K562 (cell line): ENCODE measurements around the gene CUX1. TPM values are rescaled to one million over a fixed set of nuclear protein-coding genes. Genes with fewer than 3 reads are reported as not detected.

Experiments used
- ATAC-seq: fragments of 200-7000 bp; cut with Tn5 transposase; 3 replicates; pipeline ENCODE4 v1.9.1; 2020; ENCODE audit warnings: moderate library complexity
- BruUV-seq: library from RNA; stranded (reverse); fragments of 400-500 nt; replicated peaks from 2 replicates; lab custom pipeline; 2021; lab: Mats Ljungman, UMichigan
- CTCF ChIA-PET: fragments of 300-600 bp; formaldehyde crosslinking; extraction: SDS; loops from one replicate; lab custom pipeline; 2021; ENCODE audit warnings: low intra/inter-chr PET ratio; lab: Yijun Ruan, JAX
- POLR2A ChIA-PET: fragments of 300-600, 350-650 bp; sonication (Branson Sonifier 250); formaldehyde crosslinking; extraction: SDS; loops from one replicate; lab custom pipeline; 2021; ENCODE audit warnings: antibody characterized with exemption, inconsistent platforms; lab: Yijun Ruan, JAX
- DNase-seq, 4 experiments: peaks; one replicate each; pipeline versions ENCODE4 v3.0.0 to v3.0.0-alpha.2; 2011 to 2018; ENCODE audit warnings: low spot score in 3 of 4, mixed read lengths in 3 of 4; ENCODE audit errors: extremely low read depth in 1 of 4
- FAIRE-seq: peaks from 2 replicates; lab custom pipeline; 2011; peaks lifted over from hg19 to GRCh38; lab: Jason Lieb, UNC
- H2AFZ ChIP-seq: 2 replicates; pipeline ENCODE4 v1.6.0; 2011; ENCODE audit warnings: low read depth, low read length, control low read depth, inconsistent platforms
- H3K27ac ChIP-seq: fragments of 200-600 bp; 3 replicates; pipeline ENCODE4 v1.8.0; 2011; ENCODE audit warnings: low read depth, mild to moderate bottlenecking, control low read depth, inconsistent platforms, low read length, moderate library complexity, mixed read lengths; ENCODE audit errors: extremely low read depth
- H3K27me3 ChIP-seq, 2 experiments: fragments of 300-600 bp in 1 of 2; 2 replicates in 1 of 2; 3 replicates in 1 of 2; pipeline versions ENCODE4 v1.6.0 to v1.8.0; 2011; ENCODE audit warnings: inconsistent platforms in 2 of 2, low read length in 2 of 2, mild to moderate bottlenecking in 1 of 2, mixed read lengths in 1 of 2, moderate library complexity in 1 of 2; ENCODE audit not compliant: control insufficient read depth in 2 of 2, insufficient read depth in 2 of 2
- H3K36me3 ChIP-seq: fragments of 300-600 bp; 3 replicates; pipeline ENCODE4 v1.8.0; 2011; ENCODE audit warnings: mild to moderate bottlenecking, low read length, inconsistent platforms; ENCODE audit not compliant: control insufficient read depth, insufficient read depth
- H3K4me1 ChIP-seq, 2 experiments: fragments of 200-600 bp in 1 of 2; replicated peaks in 1 of 2; 2 replicates in 1 of 2; 3 replicates in 1 of 2; pipeline versions ENCODE4 v1.5.1 to v1.8.0; 2011; ENCODE audit warnings: inconsistent platforms in 2 of 2, low read length in 2 of 2, mild to moderate bottlenecking in 1 of 2, mixed read lengths in 1 of 2, moderate library complexity in 1 of 2; ENCODE audit not compliant: control insufficient read depth in 2 of 2, insufficient read depth in 2 of 2
- H3K4me2 ChIP-seq: 2 replicates; pipeline ENCODE4 v1.6.1; 2011; ENCODE audit warnings: low read length, control low read depth, inconsistent platforms, mixed read lengths; ENCODE audit not compliant: insufficient read depth
- H3K4me3 ChIP-seq: fragments of 200-600 bp; sonication (generic), shearing (Covaris generic); 2 replicates; pipeline ENCODE4 v1.5.1; 2016; ENCODE audit warnings: control low read depth, inconsistent platforms
- H3K79me2 ChIP-seq: fragments of 200-600 bp; 3 replicates; pipeline ENCODE4 v1.8.0; 2011; ENCODE audit warnings: low read length, inconsistent platforms; ENCODE audit not compliant: control insufficient read depth, insufficient read depth
- H3K9ac ChIP-seq, 2 experiments: 2 replicates each; pipeline versions ENCODE4 v1.6.0 to v1.6.1; 2011; ENCODE audit warnings: low read depth in 2 of 2, low read length in 2 of 2, control low read depth in 1 of 2, inconsistent platforms in 1 of 2, mild to moderate bottlenecking in 1 of 2, mixed read lengths in 1 of 2; ENCODE audit not compliant: insufficient read depth in 1 of 2
- H3K9me1 ChIP-seq: one replicate; pipeline ENCODE4 v1.6.0; 2011; ENCODE audit warnings: inconsistent platforms, mild to moderate bottlenecking, low read length, moderate library complexity; ENCODE audit not compliant: control insufficient read depth, insufficient read depth
- H3K9me3 ChIP-seq: replicated peaks from 2 replicates; pipeline ENCODE4 v1.5.1; 2011; ENCODE audit warnings: low read depth, low read length, inconsistent platforms; ENCODE audit not compliant: control insufficient read depth, insufficient read depth
- H4K20me1 ChIP-seq: replicated peaks from 2 replicates; pipeline ENCODE4 v1.6.1; 2011; ENCODE audit warnings: low read length, inconsistent platforms, mixed read lengths; ENCODE audit not compliant: control insufficient read depth, insufficient read depth
- NFATC3 ChIP-seq: fragments of 450-650 bp; IDR thresholded peaks from 2 replicates; pipeline ENCODE4 v1.6.1; 2017; ENCODE audit warnings: mild to moderate bottlenecking
- PRDM10 ChIP-seq: fragments of 450-650 bp; IDR thresholded peaks from 2 replicates; pipeline ENCODE4 v1.6.1; 2018; ENCODE audit not compliant: partially characterized antibody
- PRPF4 ChIP-seq: fragments of 200-400 bp; formaldehyde crosslinking; IDR thresholded peaks from one replicate; pipeline ENCODE4 v1.6.1; 2017; ENCODE audit warnings: low read length, low read depth, mild to moderate bottlenecking; ENCODE audit not compliant: insufficient read depth, poor library complexity, severe bottlenecking
- RBM34 ChIP-seq: fragments of 200-400 bp; formaldehyde crosslinking; IDR thresholded peaks from 2 replicates; pipeline ENCODE4 v1.6.1; 2018; ENCODE audit warnings: low read length, borderline replicate concordance; ENCODE audit not compliant: insufficient read depth
- SMC3 ChIP-seq: conservative IDR thresholded peaks from 2 replicates; pipeline ENCODE4 v1.6.1; 2011; ENCODE audit warnings: low read depth, low read length, improper control_type of control experiment; ENCODE audit not compliant: insufficient read depth
- SPI1 ChIP-seq: IDR thresholded peaks from 2 replicates; pipeline ENCODE4 v1.6.1; 2011; ENCODE audit warnings: low read depth, low read length, control low read depth, borderline replicate concordance
- ZFP36 ChIP-seq: fragments of 150-350 bp; IDR thresholded peaks from 2 replicates; pipeline ENCODE4 v1.6.1; 2018; ENCODE audit warnings: low read length, low read depth; ENCODE audit not compliant: partially characterized antibody
- ZHX1 ChIP-seq: fragments of 150-350 bp; conservative IDR thresholded peaks from 2 replicates; pipeline ENCODE4 v1.6.1; 2014; ENCODE audit warnings: low read length
- WGBS: fragments of 100-300 bp; shearing (Covaris generic); methylation state at CpG from one replicate; pipeline ENCODE4 v1.1.6; 2016; ENCODE audit warnings: low coverage, mixed read lengths; ENCODE audit not compliant: insufficient coverage; ENCODE audit errors: missing lambda C conversion rate; 5-methylcytosine and 5-hydroxymethylcytosine counted together
- in situ Hi-C: fragments of 300-500 bp; cut with MboI; formaldehyde crosslinking; loops from 4 replicates; pipeline ENCODE4 v1.15.0; 2018; ENCODE audit warnings: inconsistent platforms, mixed read lengths
- intact Hi-C: fragments of 100-400 bp; cut with micrococcal nuclease; formaldehyde crosslinking; loops from 2 replicates; pipeline ENCODE4 v1.14.2; 2022
- polyA plus RNA-seq, 8 experiments: library from polyadenylated mRNA; depleted of rRNA in 4 of 8; stranded (reverse) in 5 of 8; unstranded in 3 of 8; fragments of >200 nt; fragmentation: Nextera tagmentation in 2 of 8; fragmentation: Illumina TruSeq in 1 of 8; extraction: Ambion mirVana in 2 of 8; extraction: Trizol in 1 of 8; gene quantifications; 2 replicates each; pipeline versions ENCODE4 v1.2.1 to v1.2.3, GENCODE V29; 2011 to 2014; ENCODE audit warnings: inconsistent platforms in 1 of 8, missing spikeins in 1 of 8
- total RNA-seq, 7 experiments: library from RNA; depleted of rRNA in 6 of 7; stranded (reverse); fragments of >200 nt in 6 of 7; fragmentation: Illumina TruSeq in 2 of 7; extraction: Trizol in 2 of 7; gene quantifications; 2 replicates each; pipeline versions ENCODE4 v1.2.1 to v1.2.3, GENCODE V29; 2011 to 2021; ENCODE audit warnings: low replicate concordance in 1 of 7

CUX1 gene
- total and polyA plus RNA-seq, 9 of the 15 experiments (the other 6 are each of a cell fraction or from before 2014, with no cell fraction given) = 3.6 to 55.3 (median 25.2) TPM

GRCh38 chr7:102146122-102146521 is 328.7 kb downstream of the CUX1 start:
- WGBS = 96% methylated on average over 18 of the region's 18 CpGs
- H3K27me3 ChIP-seq = no peaks in the 10 kb centered on the region
- no peak for ATAC-seq
- in situ Hi-C loops = no loop called here
- no peak overlapping the region for H3K4me2 ChIP-seq
- no peak overlapping the region for H3K4me3 ChIP-seq
- H3K9me1 ChIP-seq = no peaks in the 10 kb centered on the region
- TF ChIP-seq ZFP36 (no peak), SMC3 (no peak)
- no peak overlapping the region for H2AFZ ChIP-seq
- H4K20me1 ChIP-seq = no peaks in the 10 kb centered on the region
- H3K9ac ChIP-seq = no peak overlapping the region
- ChIA-PET CTCF (no interaction called here), POLR2A (no interaction called here)
- no peaks in the 10 kb centered on the region for H3K79me2 ChIP-seq
- no peaks in the 10 kb centered on the region for H3K9me3 ChIP-seq
- FAIRE-seq = no peak
- peaks cover 7% of the 10 kb centered on the region in 2 experiments; a peak in 4 of 5 replicates for H3K4me1 ChIP-seq
- 0 out of 3 replicates have a peak, but pooled peaks cover 5% of the 10 kb centered on the region for H3K36me3 ChIP-seq
- intact Hi-C loops = no loop called here
- no peak for DNase-seq
- no TSS peak for BruUV-seq
- H3K27ac ChIP-seq = no peak overlapping the region

- 39% methylated on average over 10 of the region's 10 CpGs for WGBS
- in situ Hi-C loops (no loop called here), intact Hi-C loops (no loop called here)
- Histone ChIP-seq H3K4me3 (no peak overlapping the region), H3K9me1 (no peaks in the 10 kb centered on the region), H3K27ac (no peak overlapping the region), H3K4me2 (no peak overlapping the region), H3K36me3 (peaks cover 5% of the 10 kb centered on the region; the same call in 1 of the 3 replicates), H3K79me2 (no peaks in the 10 kb centered on the region), H3K4me1 (peaks cover 7 to 12% of the 10 kb centered on the region in 2 experiments; a peak in 4 of 5 replicates), H2AFZ (no peak overlapping the region), H3K9me3 (no peaks in the 10 kb centered on the region), H3K9ac (no peak overlapping the region), H3K27me3 (no peaks in the 10 kb centered on the region), H4K20me1 (no peaks in the 10 kb centered on the region)
- ChIA-PET POLR2A (no interaction called here), CTCF (no interaction called here)
- no TSS peak for BruUV-seq
- ATAC-seq (peak; percentile 29; the same call in 1 of the 3 replicates), DNase-seq (no peak), FAIRE-seq (no peak)
- TF ChIP-seq ZHX1 (no peak), PRDM10 (peak; percentile 78), PRPF4 (no peak), RBM34 (no peak), SPI1 (peak; percentile 25; the same call in 1 of the 2 replicates), NFATC3 (no peak)
Measured at GRCh38 chr7:102147008-102147407, 329.6 kb downstream of the CUX1 start.
